Gastrocnemius medialis (tissue), 4 donors: ENCODE data around the gene RC3H2.
"Not testable (repeated sequence)": the region's sequence is repeated elsewhere in the genome, so short reads cannot be mapped to it uniquely, and the experiment has no call there.

Experiments
- POLR2A ChIP-seq, 2 donors: fragments of 450-650 bp; IDR thresholded peaks; one replicate each; pipeline ENCODE4 v1.6.1; 2017; ENCODE audit warnings: antibody characterized with exemption in 2 of 2, mild to moderate bottlenecking in 2 of 2, moderate library complexity in 2 of 2
- TF ChIP-seq, protein P1 (sequence below), 5 experiments: fragments of 450-650 bp in 3 of 5; fragments of 200-600 bp in 2 of 5; sonication (generic) in 2 of 5; IDR thresholded peaks in 4 of 5; conservative IDR thresholded peaks in 1 of 5; 1 replicate in 4 of 5; 2 replicates in 1 of 5; pipeline ENCODE4 v1.5.1; 2016 to 2019; ENCODE audit warnings: antibody characterized with exemption in 5 of 5, mild to moderate bottlenecking in 3 of 5, moderate library complexity in 3 of 5

- TF ChIP-seq, protein P1, sequence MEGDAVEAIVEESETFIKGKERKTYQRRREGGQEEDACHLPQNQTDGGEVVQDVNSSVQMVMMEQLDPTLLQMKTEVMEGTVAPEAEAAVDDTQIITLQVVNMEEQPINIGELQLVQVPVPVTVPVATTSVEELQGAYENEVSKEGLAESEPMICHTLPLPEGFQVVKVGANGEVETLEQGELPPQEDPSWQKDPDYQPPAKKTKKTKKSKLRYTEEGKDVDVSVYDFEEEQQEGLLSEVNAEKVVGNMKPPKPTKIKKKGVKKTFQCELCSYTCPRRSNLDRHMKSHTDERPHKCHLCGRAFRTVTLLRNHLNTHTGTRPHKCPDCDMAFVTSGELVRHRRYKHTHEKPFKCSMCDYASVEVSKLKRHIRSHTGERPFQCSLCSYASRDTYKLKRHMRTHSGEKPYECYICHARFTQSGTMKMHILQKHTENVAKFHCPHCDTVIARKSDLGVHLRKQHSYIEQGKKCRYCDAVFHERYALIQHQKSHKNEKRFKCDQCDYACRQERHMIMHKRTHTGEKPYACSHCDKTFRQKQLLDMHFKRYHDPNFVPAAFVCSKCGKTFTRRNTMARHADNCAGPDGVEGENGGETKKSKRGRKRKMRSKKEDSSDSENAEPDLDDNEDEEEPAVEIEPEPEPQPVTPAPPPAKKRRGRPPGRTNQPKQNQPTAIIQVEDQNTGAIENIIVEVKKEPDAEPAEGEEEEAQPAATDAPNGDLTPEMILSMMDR (IDR thresholded peaks at IDR 0.05 in 4 of 5, conservative IDR thresholded peaks at IDR 0.05 in 1 of 5): not testable (repeated sequence)
- not testable (repeated sequence) for TF ChIP-seq POLR2A (IDR thresholded peaks at IDR 0.05)
These were observed 95.9 kb downstream of the RC3H2 start for GRCh38 chr9:122809261-122809660.
